Cardiac fibroblast (primary cell): ENCODE results near the gene KCNC1.

Source experiments
- DNase-seq, 2 donors: peaks; one replicate each; pipeline versions ENCODE4 v3.0.0 to v3.0.0-alpha.2; 2010; ENCODE audit warnings: low read depth in 2 of 2
- H3K4me3 ChIP-seq, 2 donors: replicated peaks in 1 of 2; 1 replicate in 1 of 2; 2 replicates in 1 of 2; pipeline ENCODE4 v1.5.1; 2011; ENCODE audit warnings: low read depth in 2 of 2, low read length in 2 of 2, mild to moderate bottlenecking in 2 of 2, moderate library complexity in 1 of 2
- TF ChIP-seq, protein P1 (sequence below): IDR thresholded peaks from one replicate; pipeline ENCODE4 v1.5.1; 2011; ENCODE audit warnings: low read depth, mild to moderate bottlenecking, low read length, inconsistent platforms

Gene KCNC1

DNA sequence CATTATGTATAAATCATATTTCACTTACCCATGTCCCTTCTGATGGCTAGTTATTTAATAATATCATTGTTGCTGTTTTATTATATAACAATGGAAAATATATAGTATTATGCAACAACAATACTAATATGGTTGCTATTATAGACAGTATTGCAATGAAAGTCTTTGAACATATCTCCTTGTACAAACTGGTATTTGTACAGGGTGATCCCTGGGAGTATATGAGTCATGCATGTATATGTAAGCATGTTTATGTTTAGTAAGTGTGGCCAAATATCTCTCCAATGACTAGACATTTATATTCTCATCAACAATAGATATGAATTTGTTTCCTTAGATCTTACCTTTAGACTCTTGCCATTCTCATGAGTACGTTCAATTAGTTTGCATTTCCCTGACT lies 55.9 kb downstream of the KCNC1 start:
- DNase-seq, result peak; percentile 5 to 82
- no peak overlapping the region for H3K4me3 ChIP-seq
- TF ChIP-seq, protein P1, sequence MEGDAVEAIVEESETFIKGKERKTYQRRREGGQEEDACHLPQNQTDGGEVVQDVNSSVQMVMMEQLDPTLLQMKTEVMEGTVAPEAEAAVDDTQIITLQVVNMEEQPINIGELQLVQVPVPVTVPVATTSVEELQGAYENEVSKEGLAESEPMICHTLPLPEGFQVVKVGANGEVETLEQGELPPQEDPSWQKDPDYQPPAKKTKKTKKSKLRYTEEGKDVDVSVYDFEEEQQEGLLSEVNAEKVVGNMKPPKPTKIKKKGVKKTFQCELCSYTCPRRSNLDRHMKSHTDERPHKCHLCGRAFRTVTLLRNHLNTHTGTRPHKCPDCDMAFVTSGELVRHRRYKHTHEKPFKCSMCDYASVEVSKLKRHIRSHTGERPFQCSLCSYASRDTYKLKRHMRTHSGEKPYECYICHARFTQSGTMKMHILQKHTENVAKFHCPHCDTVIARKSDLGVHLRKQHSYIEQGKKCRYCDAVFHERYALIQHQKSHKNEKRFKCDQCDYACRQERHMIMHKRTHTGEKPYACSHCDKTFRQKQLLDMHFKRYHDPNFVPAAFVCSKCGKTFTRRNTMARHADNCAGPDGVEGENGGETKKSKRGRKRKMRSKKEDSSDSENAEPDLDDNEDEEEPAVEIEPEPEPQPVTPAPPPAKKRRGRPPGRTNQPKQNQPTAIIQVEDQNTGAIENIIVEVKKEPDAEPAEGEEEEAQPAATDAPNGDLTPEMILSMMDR, result no peak

DNA sequence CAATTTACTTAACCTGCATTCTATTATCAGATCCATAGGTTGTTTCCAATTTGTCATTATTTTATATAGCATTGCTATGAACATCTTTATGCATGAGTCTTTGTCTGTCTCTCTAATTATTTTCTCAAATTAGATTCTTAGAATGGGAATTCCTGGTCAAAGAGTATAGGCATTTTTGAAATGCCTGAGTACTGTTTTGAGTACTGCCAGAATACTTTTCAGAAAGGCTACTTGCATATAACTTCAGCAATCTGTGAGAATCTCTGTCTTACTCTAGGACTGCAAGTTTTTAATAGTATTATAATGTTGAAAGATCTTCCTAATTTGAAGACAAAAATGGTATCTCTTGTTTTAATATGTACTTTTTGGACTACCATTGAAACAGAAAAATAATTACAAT lies 56.6 kb downstream of the KCNC1 start:
- TF ChIP-seq, protein P1, result no peak
- H3K4me3 ChIP-seq, result no peak overlapping the region
- DNase-seq, result no peak

DNA sequence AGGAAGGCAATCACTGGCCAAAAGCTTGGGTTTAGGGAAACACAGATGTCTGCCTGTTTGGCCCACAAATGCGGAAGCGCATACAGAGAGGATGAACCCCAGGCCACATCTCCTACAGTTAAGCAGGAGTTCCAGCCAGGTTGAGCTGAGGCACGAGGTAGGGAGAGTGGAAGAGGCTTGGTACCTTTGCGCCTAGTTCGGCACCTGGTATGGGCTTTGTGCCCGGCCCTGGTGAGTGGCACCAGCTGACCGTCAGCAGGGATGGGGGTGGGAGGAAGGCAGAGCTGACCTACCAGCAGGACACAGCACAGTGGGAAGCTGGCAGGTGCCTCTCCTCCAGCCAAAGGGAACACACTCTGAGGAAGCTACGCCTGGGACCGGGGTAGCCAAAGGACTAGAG lies 57.6 kb downstream of the KCNC1 start:
- TF ChIP-seq, protein P1, result no peak
- no peak overlapping the region for H3K4me3 ChIP-seq
- no peak for DNase-seq

DNA sequence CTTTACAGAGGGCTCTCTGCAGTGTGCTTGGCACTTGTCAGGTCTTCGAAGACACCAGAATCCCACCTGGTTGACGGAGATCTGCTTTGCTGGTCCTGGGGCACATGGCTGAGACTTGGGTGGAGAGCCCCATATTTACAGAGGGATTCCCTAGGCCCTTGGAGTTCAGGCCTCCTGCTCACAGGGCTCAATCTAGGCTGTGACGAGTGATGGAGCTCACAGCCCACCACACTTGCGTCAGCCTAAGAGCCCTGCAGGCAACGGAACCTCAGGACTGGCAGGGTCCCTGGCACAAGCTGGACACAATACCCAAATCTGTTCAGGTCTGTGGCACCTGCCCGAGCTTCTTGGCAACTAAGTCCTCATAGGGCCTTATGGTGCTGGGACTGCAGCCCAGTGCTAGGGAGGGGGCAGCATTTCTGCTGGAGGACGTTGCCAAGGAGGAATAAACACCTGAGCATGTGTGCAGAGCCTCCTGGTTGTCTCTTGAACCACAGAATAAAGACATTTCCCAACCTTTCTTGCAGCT lies 59.1 kb downstream of the KCNC1 start:
- no peak overlapping the region for H3K4me3 ChIP-seq
- DNase-seq, result no peak
- TF ChIP-seq, protein P1, result no peak

DNA sequence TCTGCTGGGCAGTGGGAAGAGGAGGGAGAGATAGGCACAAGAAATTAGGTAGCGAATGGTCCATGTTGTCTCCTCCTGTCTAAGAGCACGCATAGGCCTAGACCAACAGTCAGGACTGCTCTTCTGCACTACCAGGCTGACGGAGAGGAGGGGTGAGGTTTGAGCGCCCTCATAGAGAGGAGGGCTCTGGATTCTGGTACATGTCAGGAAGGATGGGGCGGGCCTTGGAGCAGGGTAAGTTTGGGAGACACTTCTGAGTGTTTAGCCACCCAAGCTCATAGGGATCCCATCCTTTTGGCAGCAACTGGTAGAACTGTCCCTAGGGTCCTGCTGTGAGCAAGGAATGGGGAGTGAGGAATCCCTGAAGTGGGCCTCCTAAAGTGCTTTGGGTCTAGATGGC lies 60.4 kb downstream of the KCNC1 start:
- no peak for DNase-seq
- TF ChIP-seq, protein P1, result no peak
- no peak overlapping the region for H3K4me3 ChIP-seq

DNA sequence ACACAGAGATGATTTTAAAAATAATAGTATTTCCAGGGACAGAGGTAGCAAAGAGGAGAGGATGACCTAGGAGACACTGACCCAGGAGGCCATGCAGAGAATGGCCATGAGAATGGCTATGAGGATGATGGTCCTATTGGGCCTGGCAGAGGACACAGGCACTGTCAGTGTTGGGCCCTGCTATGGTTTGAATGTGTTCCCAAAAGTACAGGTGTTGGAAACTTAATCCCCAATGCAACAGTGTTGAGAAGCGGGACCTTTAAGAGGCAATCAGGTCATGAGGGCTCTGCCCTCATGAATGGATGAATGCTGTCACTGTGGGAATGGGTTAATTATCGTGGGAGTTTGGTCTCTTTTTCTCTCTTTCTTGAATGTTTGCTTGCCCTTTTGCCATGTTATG lies 61.6 kb downstream of the KCNC1 start:
- DNase-seq, result no peak
- TF ChIP-seq, protein P1, result no peak
- no peak overlapping the region for H3K4me3 ChIP-seq

DNA sequence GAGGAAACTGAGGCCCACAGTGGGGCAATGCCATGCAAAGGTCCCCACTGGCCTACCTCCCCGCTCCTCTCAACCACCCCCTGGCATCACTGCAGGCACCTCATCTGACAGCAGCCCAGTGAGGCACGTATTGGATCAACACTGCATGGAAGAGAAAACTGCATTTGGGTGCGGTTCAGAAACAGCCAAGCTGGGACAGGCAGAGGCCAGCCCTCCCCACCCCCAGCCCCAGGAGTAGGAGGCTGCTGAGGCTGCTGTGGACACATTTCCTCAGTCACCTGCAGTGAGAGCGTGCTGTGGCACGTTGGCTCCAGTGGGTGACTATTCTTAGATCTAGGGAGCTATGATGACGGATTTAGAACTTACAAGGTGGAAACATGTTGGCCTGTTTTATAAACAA lies 63.7 kb downstream of the KCNC1 start:
- DNase-seq, result no peak
- TF ChIP-seq, protein P1, result no peak
- H3K4me3 ChIP-seq, result no peak overlapping the region
